ENCODE data around the gene GGTLC1.

DNA sequence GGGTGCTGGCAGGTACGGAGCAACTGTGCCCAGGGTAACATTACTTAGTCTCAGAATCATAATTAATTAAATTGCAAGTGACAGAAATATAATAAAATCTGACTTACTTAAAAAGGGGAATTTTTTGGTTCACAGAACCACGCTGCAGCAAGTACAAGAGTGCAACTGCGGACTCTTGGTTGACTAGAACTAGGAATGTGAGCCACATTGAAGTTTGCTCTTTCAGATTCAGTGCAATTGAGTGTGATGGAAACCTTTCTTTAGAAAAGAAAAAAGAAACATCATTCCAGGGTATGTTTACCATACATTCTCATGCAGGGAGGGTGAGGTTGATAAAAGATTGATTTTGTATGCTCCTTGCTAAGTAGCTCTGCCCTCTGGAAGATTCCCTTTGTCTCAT is 45.0 kb upstream of the GGTLC1 start:
- TF ChIP-seq, protein P1, sequence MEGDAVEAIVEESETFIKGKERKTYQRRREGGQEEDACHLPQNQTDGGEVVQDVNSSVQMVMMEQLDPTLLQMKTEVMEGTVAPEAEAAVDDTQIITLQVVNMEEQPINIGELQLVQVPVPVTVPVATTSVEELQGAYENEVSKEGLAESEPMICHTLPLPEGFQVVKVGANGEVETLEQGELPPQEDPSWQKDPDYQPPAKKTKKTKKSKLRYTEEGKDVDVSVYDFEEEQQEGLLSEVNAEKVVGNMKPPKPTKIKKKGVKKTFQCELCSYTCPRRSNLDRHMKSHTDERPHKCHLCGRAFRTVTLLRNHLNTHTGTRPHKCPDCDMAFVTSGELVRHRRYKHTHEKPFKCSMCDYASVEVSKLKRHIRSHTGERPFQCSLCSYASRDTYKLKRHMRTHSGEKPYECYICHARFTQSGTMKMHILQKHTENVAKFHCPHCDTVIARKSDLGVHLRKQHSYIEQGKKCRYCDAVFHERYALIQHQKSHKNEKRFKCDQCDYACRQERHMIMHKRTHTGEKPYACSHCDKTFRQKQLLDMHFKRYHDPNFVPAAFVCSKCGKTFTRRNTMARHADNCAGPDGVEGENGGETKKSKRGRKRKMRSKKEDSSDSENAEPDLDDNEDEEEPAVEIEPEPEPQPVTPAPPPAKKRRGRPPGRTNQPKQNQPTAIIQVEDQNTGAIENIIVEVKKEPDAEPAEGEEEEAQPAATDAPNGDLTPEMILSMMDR (IDR thresholded peaks at IDR 0.05) = no peak
- TF ChIP-seq POLR2A (IDR thresholded peaks at IDR 0.05) = no peak

All from breast epithelium (tissue), 3 donors.